Measurements from ENCODE around the gene RELL1. TPM values are rescaled to one million over a fixed set of nuclear protein-coding genes. Genes with fewer than 3 reads are reported as not detected.
A peak's percentile ranks its signal among the peaks of the same experiment; 100 is the strongest.

The RELL1 gene
- total RNA-seq, 1 donor from 2014 or later: 23.1 TPM

GRCh38 chr4:37729649-37730004, 43.5 kb upstream of the RELL1 start:
- H3K27me3 ChIP-seq (ENCODE audit: insufficient read depth, low read length): no peaks in the 10 kb centered on the region
- H3K36me3 ChIP-seq (ENCODE audit: insufficient read depth, low read length): no peaks in the 10 kb centered on the region
- Mint-ChIP-seq H3K27ac (ENCODE audit: unreplicated experiment) (peak overlapping the region; percentile 82), H3K27me3 (ENCODE audit: low read depth, unreplicated experiment) (no peaks in the 10 kb centered on the region), H3K4me1 (ENCODE audit: low read depth, unreplicated experiment) (peaks cover 14% of the 10 kb centered on the region), H3K4me3 (ENCODE audit: unreplicated experiment) (no peak overlapping the region), H3K9me3 (ENCODE audit: unreplicated experiment) (no peaks in the 10 kb centered on the region), H3K36me3 (ENCODE audit: low read depth, unreplicated experiment) (no peaks in the 10 kb centered on the region)
- no peak overlapping the region for H2AFZ ChIP-seq (ENCODE audit: low read depth, low read length)
- H3K4me2 ChIP-seq (ENCODE audit: low read length): no peak overlapping the region
- FAIRE-seq (no peak), DNase-seq (ENCODE audit: low read depth) (no peak)
- no peak overlapping the region for H3K27ac ChIP-seq (ENCODE audit: low read depth, low read length)
- no peaks in the 10 kb centered on the region for H4K20me1 ChIP-seq (ENCODE audit: insufficient read depth, low read length)
- no peaks in the 10 kb centered on the region for H3K9me3 ChIP-seq (ENCODE audit: insufficient read depth, low read depth, low read length)
- no peaks in the 10 kb centered on the region for H3K79me2 ChIP-seq (ENCODE audit: insufficient read depth, low read length)
- no peak overlapping the region for H3K9ac ChIP-seq (ENCODE audit: low read length)
- no peak overlapping the region for H3K4me3 ChIP-seq (ENCODE audit: insufficient read depth, low read depth, low read length)
- H3K4me1 ChIP-seq (ENCODE audit: insufficient read depth, low read length): no peaks in the 10 kb centered on the region
- no peak for TF ChIP-seq CTCF (IDR thresholded peaks at IDR 0.05; ENCODE audit: insufficient read depth, low read depth, low read length)

GRCh38 chr4:37728064-37728463, 41.9 kb upstream of the RELL1 start:
- H2AFZ ChIP-seq (ENCODE audit: low read depth, low read length): no peak overlapping the region
- DNase-seq (ENCODE audit: low read depth) (no peak), FAIRE-seq (no peak)
- H3K9ac ChIP-seq (ENCODE audit: low read length): no peak overlapping the region
- H4K20me1 ChIP-seq (ENCODE audit: insufficient read depth, low read length): no peaks in the 10 kb centered on the region
- no peaks in the 10 kb centered on the region for H3K36me3 ChIP-seq (ENCODE audit: insufficient read depth, low read length)
- H3K36me3 Mint-ChIP-seq (ENCODE audit: low read depth, unreplicated experiment): no peaks in the 10 kb centered on the region
- H3K27me3 Mint-ChIP-seq (ENCODE audit: low read depth, unreplicated experiment): no peaks in the 10 kb centered on the region
- no peaks in the 10 kb centered on the region for H3K27me3 ChIP-seq (ENCODE audit: insufficient read depth, low read length)
- H3K4me3 ChIP-seq (ENCODE audit: insufficient read depth, low read depth, low read length): no peak overlapping the region
- no peak overlapping the region for H3K27ac ChIP-seq (ENCODE audit: low read depth, low read length)
- TF ChIP-seq EZH2 (IDR thresholded peaks at IDR 0.05; ENCODE audit: insufficient read depth, low read length) (no peak), CTCF (IDR thresholded peaks at IDR 0.05; ENCODE audit: insufficient read depth, low read depth, low read length) (no peak)
- no peak overlapping the region for H3K4me2 ChIP-seq (ENCODE audit: low read length)
- H3K79me2 ChIP-seq (ENCODE audit: insufficient read depth, low read length): no peaks in the 10 kb centered on the region
- no peaks in the 10 kb centered on the region for H3K9me3 Mint-ChIP-seq (ENCODE audit: unreplicated experiment)
- H3K27ac Mint-ChIP-seq (ENCODE audit: unreplicated experiment): no peak overlapping the region
- no peaks in the 10 kb centered on the region for H3K9me3 ChIP-seq (ENCODE audit: insufficient read depth, low read depth, low read length)
- no peak overlapping the region for H3K4me3 Mint-ChIP-seq (ENCODE audit: unreplicated experiment)
- H3K4me1 ChIP-seq (ENCODE audit: insufficient read depth, low read length): no peaks in the 10 kb centered on the region
- peaks cover 14% of the 10 kb centered on the region for H3K4me1 Mint-ChIP-seq (ENCODE audit: low read depth, unreplicated experiment)

- Mint-ChIP-seq H3K4me1 (ENCODE audit: low read depth, unreplicated experiment) (peaks cover 14% of the 10 kb centered on the region), H3K27ac (ENCODE audit: unreplicated experiment) (no peak overlapping the region), H3K9me3 (ENCODE audit: unreplicated experiment) (no peaks in the 10 kb centered on the region), H3K27me3 (ENCODE audit: low read depth, unreplicated experiment) (no peaks in the 10 kb centered on the region), H3K36me3 (ENCODE audit: low read depth, unreplicated experiment) (no peaks in the 10 kb centered on the region), H3K4me3 (ENCODE audit: unreplicated experiment) (no peak overlapping the region)
- Histone ChIP-seq H3K27me3 (ENCODE audit: insufficient read depth, low read length) (no peaks in the 10 kb centered on the region), H3K4me2 (ENCODE audit: low read length) (no peak overlapping the region), H3K4me1 (ENCODE audit: insufficient read depth, low read length) (no peaks in the 10 kb centered on the region), H3K36me3 (ENCODE audit: insufficient read depth, low read length) (no peaks in the 10 kb centered on the region), H3K4me3 (ENCODE audit: insufficient read depth, low read depth, low read length) (no peak overlapping the region), H3K27ac (ENCODE audit: low read depth, low read length) (no peak overlapping the region), H3K9ac (ENCODE audit: low read length) (no peak overlapping the region), H3K9me3 (ENCODE audit: insufficient read depth, low read depth, low read length) (no peaks in the 10 kb centered on the region), H3K79me2 (ENCODE audit: insufficient read depth, low read length) (no peaks in the 10 kb centered on the region), H4K20me1 (ENCODE audit: insufficient read depth, low read length) (no peaks in the 10 kb centered on the region), H2AFZ (ENCODE audit: low read depth, low read length) (no peak overlapping the region)
- DNase-seq (ENCODE audit: low read depth) (no peak), FAIRE-seq (no peak)
- no peak for TF ChIP-seq EZH2 (IDR thresholded peaks at IDR 0.05; ENCODE audit: insufficient read depth, low read length)
- no peak for TF ChIP-seq CTCF (IDR thresholded peaks at IDR 0.05; ENCODE audit: insufficient read depth, low read depth, low read length)
Measured at GRCh38 chr4:37727635-37728034, 41.5 kb upstream of the RELL1 start.
